Kidney (tissue), 14 donors: ENCODE measurements around the gene SWT1. TPM values are rescaled to one million over a fixed set of nuclear protein-coding genes. Genes with fewer than 3 reads are reported as not detected.

ENCODE experiments used
- DNase-seq, 5 donors: peaks; one replicate each; pipeline ENCODE4 v3.0.0-alpha.2; 2013 to 2020
- FAIRE-seq: peaks from 2 replicates; lab custom pipeline; 2012; peaks lifted over from hg19 to GRCh38; lab: Jason Lieb, UNC
- H3K27ac ChIP-seq, 2 donors: one replicate each; pipeline ENCODE4 v1.7.0; 2013; ENCODE audit warnings: low read depth in 2 of 2, low read length in 2 of 2, inconsistent platforms in 1 of 2
- H3K27me3 ChIP-seq: one replicate; pipeline ENCODE4 v1.7.1; 2013; ENCODE audit warnings: low read length, inconsistent platforms; ENCODE audit not compliant: control insufficient read depth, insufficient read depth
- H3K36me3 ChIP-seq, 3 donors: one replicate each; pipeline versions ENCODE4 v1.7.0 to v1.7.1; 2013; ENCODE audit warnings: low read length in 3 of 3, control low read depth in 1 of 3, inconsistent platforms in 1 of 3; ENCODE audit not compliant: insufficient read depth in 3 of 3, control insufficient read depth in 2 of 3
- H3K4me1 ChIP-seq, 3 donors: one replicate each; pipeline versions ENCODE4 v1.7.0 to v1.7.1; 2013; ENCODE audit warnings: low read length in 3 of 3, inconsistent platforms in 1 of 3, low read depth in 1 of 3; ENCODE audit not compliant: control insufficient read depth in 2 of 3, insufficient read depth in 2 of 3
- H3K4me3 ChIP-seq, 3 donors: one replicate each; pipeline versions ENCODE4 v1.7.0 to v1.8.1; 2013; ENCODE audit warnings: low read length in 3 of 3, control low read depth in 1 of 3, inconsistent platforms in 1 of 3
- H3K9ac ChIP-seq, 3 donors: one replicate each; pipeline versions ENCODE4 v1.7.0 to v1.7.1; 2013; ENCODE audit warnings: low read length in 3 of 3, control low read depth in 1 of 3, inconsistent platforms in 1 of 3
- H3K9me3 ChIP-seq, 3 donors: one replicate each; pipeline versions ENCODE4 v1.7.0 to v1.7.1; 2013; ENCODE audit warnings: low read length in 3 of 3, control low read depth in 1 of 3, inconsistent platforms in 1 of 3; ENCODE audit not compliant: control insufficient read depth in 2 of 3, insufficient read depth in 1 of 3
- CTCF ChIP-seq: IDR thresholded peaks from 3 replicates; pipeline ENCODE4 v1.5.1; 2012; ENCODE audit warnings: mild to moderate bottlenecking, moderate library complexity, borderline replicate concordance; ENCODE audit not compliant: insufficient read depth; ENCODE audit errors: extremely low read depth
- intact Hi-C: fragments of 100-400 bp; cut with DNase I; formaldehyde crosslinking; loops from one replicate; pipeline ENCODE4 v1.11.1; 2022
- polyA plus RNA-seq: library from polyadenylated mRNA; stranded (reverse); fragments of 350-450 nt; fragmentation: Illumina TruSeq; extraction: RNeasy Lipid Tissue Mini Kit (QIAGEN cat#74804); gene quantifications from one replicate; pipeline ENCODE4 v1.2.3, GENCODE V29; 2014; ENCODE audit warnings: low read depth, low replicate concordance; ENCODE audit not compliant: insufficient read depth
- total RNA-seq: library from RNA; stranded (reverse); fragmentation: NEBNext Ultra II Directional; extraction: Animal tissue kit (Norgen Biotek cat#: 25700); gene quantifications from one replicate; pipeline ENCODE4 v1.2.1, GENCODE V29; 2021
- donor health status: control.
- donor health status: control.
- donor health status: control.
- donor health status: control.
- donor health status: control.
- donor health status: DM: yes; HTN: yes; CAD: no.
- donor health status: Normal renal cell carcinoma (clear cell type).

SWT1 gene
- total and polyA plus RNA-seq, 2 donors from 2014 or later = 2.9 to 6.5 TPM

- H3K9me3 ChIP-seq = no peaks in the 10 kb centered on the region
- H3K36me3 ChIP-seq = peaks cover 0 to 3% (median 0%) of the 10 kb centered on the region in 3 donors
- no peaks in the 10 kb centered on the region for H3K27me3 ChIP-seq
- FAIRE-seq (no peak), DNase-seq (no peak)
- no peak overlapping the region for H3K27ac ChIP-seq
- peaks cover 0 to 19% (median 8%) of the 10 kb centered on the region in 3 donors for H3K4me1 ChIP-seq
- intact Hi-C loops = no loop called here
- H3K9ac ChIP-seq = no peak overlapping the region
- TF ChIP-seq CTCF = no peak
- no peak overlapping the region for H3K4me3 ChIP-seq
Observed at GRCh38 chr1:185158800-185159199, 1.8 kb downstream of the SWT1 start.

- TF ChIP-seq CTCF = no peak
- intact Hi-C loops = no loop called here
- Histone ChIP-seq H3K27me3 (no peaks in the 10 kb centered on the region), H3K4me3 (no peak overlapping the region), H3K9me3 (no peaks in the 10 kb centered on the region), H3K27ac (no peak overlapping the region), H3K36me3 (peaks cover 0 to 6% (median 3%) of the 10 kb centered on the region in 3 donors), H3K4me1 (peaks cover 0 to 14% (median 8%) of the 10 kb centered on the region in 3 donors), H3K9ac (no peak overlapping the region)
- DNase-seq = no peak
- no peak for FAIRE-seq
Observed at GRCh38 chr1:185159966-185160365, 3.0 kb downstream of the SWT1 start.

GRCh38 chr1:185162491-185162890 lies 5.5 kb downstream of the SWT1 start:
- DNase-seq (no peak), FAIRE-seq (no peak)
- intact Hi-C loops = no loop called here
- Histone ChIP-seq H3K9ac (no peak overlapping the region), H3K4me1 (peaks cover 0 to 6% (median 6%) of the 10 kb centered on the region in 3 donors), H3K27ac (no peak overlapping the region), H3K9me3 (no peaks in the 10 kb centered on the region), H3K4me3 (no peak overlapping the region), H3K36me3 (peaks cover 0 to 13% (median 9%) of the 10 kb centered on the region in 3 donors), H3K27me3 (no peaks in the 10 kb centered on the region)
- no peak for TF ChIP-seq CTCF

GRCh38 chr1:185166106-185166505 lies 9.1 kb downstream of the SWT1 start:
- TF ChIP-seq CTCF = no peak
- H3K9me3 ChIP-seq = no peaks in the 10 kb centered on the region
- no peak overlapping the region for H3K9ac ChIP-seq
- H3K4me1 ChIP-seq = no peaks in the 10 kb centered on the region
- H3K36me3 ChIP-seq = peaks cover 0 to 15% (median 9%) of the 10 kb centered on the region in 3 donors
- H3K27me3 ChIP-seq = no peaks in the 10 kb centered on the region
- FAIRE-seq (no peak), DNase-seq (no peak)
- intact Hi-C loops = no loop called here
- no peak overlapping the region for H3K27ac ChIP-seq
- no peak overlapping the region for H3K4me3 ChIP-seq
